Fibroblast of mammary gland (primary cell): ENCODE results near the gene ACOT8.

Experiments
- DNase-seq: peaks from one replicate; pipeline ENCODE4 v3.0.0-alpha.2; 2010; ENCODE audit warnings: low read depth
- H3K4me3 ChIP-seq: 2 replicates; pipeline ENCODE4 v1.5.1; 2011; ENCODE audit warnings: low read depth, mild to moderate bottlenecking, low read length, moderate library complexity; ENCODE audit not compliant: control insufficient read depth
- CTCF ChIP-seq: conservative IDR thresholded peaks from 2 replicates; pipeline ENCODE4 v1.5.1; 2011; ENCODE audit warnings: low read depth, low read length, inconsistent platforms; ENCODE audit not compliant: control insufficient read depth, insufficient read depth

Gene ACOT8

GRCh38 chr20:45892828-45893500 lies 35.8 kb upstream of the ACOT8 start:
- TF ChIP-seq CTCF = no peak
- no peak for DNase-seq
- no peak overlapping the region for H3K4me3 ChIP-seq

GRCh38 chr20:45892049-45892825 lies 35.0 kb upstream of the ACOT8 start:
- TF ChIP-seq CTCF = peak; percentile 18
- peak overlapping the region; percentile 73 for H3K4me3 ChIP-seq
- no peak for DNase-seq

- peak within 1 kb of the TSS; percentile 73 for H3K4me3 ChIP-seq
- no peak for TF ChIP-seq CTCF
- peak; percentile 93 for DNase-seq
Measured at GRCh38 chr20:45890985-45891983, 34.1 kb upstream of the ACOT8 start, which contains the start of the genes CTSA and NEURL2. TSS of gene CTSA (plus strand) at chr20:45891335. CDS start at chr20:45891569, 234 bp downstream. TSS of gene NEURL2 (minus strand) at chr20:45891208. CDS start at chr20:45890991, 217 bp downstream.

GRCh38 chr20:45890077-45890984 lies 33.1 kb upstream of the ACOT8 start:
- peak overlapping the region; percentile 73 for H3K4me3 ChIP-seq
- TF ChIP-seq CTCF = peak; percentile 72
- DNase-seq = peak; percentile 82

- no peak for TF ChIP-seq CTCF
- no peak overlapping the region for H3K4me3 ChIP-seq
Measured at GRCh38 chr20:45888681-45889080, 31.5 kb upstream of the ACOT8 start.

More at GRCh38 chr20:45888681-45889080, 31.5 kb upstream of the ACOT8 start:
- DNase-seq = no peak
